A673 (cell line): ENCODE data around the gene TTLL10.

Source experiments
- EZH2 ChIP-seq: fragments of 200-600 bp; sonication (generic); IDR thresholded peaks from 2 replicates; pipeline ENCODE4 v1.6.1; 2017; ENCODE audit warnings: borderline replicate concordance, low read depth, mild to moderate bottlenecking, mixed read lengths, antibody characterized with exemption, low read length; ENCODE audit not compliant: poor library complexity, severe bottlenecking
- TF ChIP-seq, protein P1 (sequence below): fragments of 300-800, 200-600 bp; sonication (generic); conservative IDR thresholded peaks from 2 replicates; pipeline ENCODE4 v1.5.1; 2017; ENCODE audit warnings: low read depth, mild to moderate bottlenecking, antibody characterized with exemption, low read length, moderate library complexity, mixed read lengths

DNA sequence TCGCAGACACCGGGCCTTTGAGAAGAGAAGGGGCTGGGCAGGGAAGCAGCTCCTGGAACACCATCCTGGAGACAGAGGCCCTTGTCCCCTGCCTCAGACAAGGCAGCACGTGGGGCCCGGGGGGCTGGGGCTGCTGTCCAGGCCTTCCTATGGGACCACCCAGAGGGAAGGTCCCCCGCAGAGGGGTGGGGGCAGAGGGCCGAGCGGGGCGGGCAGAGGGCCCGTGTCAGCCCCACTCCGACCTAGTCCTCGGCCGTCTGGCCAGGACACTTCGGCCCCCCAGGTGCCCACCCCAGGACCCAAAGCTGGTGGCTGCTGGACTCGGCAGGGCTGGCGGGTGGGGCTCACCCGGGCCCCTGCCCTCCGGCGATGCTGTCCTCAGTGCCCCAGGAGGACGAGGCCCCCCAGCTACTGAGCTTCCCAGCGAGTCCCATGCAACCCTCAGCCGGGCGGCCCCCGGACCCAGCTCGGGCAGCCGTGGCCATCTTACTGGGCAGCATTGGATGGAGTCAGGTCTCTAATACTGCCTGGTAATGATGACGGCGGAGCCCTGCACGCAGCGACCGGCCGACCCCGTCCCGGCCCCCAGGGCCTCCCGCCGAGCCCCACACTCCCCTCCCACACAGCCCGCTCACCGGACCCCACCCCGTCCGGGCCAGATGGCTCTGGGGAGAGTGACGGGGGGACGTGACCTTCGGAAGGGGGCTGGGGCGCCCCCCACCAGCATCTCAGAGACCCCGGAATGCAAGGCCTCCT, 6.9 kb upstream of the TTLL10 start:
- TF ChIP-seq, protein P1, sequence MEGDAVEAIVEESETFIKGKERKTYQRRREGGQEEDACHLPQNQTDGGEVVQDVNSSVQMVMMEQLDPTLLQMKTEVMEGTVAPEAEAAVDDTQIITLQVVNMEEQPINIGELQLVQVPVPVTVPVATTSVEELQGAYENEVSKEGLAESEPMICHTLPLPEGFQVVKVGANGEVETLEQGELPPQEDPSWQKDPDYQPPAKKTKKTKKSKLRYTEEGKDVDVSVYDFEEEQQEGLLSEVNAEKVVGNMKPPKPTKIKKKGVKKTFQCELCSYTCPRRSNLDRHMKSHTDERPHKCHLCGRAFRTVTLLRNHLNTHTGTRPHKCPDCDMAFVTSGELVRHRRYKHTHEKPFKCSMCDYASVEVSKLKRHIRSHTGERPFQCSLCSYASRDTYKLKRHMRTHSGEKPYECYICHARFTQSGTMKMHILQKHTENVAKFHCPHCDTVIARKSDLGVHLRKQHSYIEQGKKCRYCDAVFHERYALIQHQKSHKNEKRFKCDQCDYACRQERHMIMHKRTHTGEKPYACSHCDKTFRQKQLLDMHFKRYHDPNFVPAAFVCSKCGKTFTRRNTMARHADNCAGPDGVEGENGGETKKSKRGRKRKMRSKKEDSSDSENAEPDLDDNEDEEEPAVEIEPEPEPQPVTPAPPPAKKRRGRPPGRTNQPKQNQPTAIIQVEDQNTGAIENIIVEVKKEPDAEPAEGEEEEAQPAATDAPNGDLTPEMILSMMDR: no peak
- TF ChIP-seq EZH2: no peak
